Fibroblast of peridontal ligament (primary cell): ENCODE results near the gene GMEB2.
"Not testable (repeated sequence)": the region's sequence is repeated elsewhere in the genome, so short reads cannot be mapped to it uniquely, and the experiment has no call there.

Source experiments
- DNase-seq: peaks from one replicate; pipeline ENCODE4 v3.0.0-alpha.2; 2010; ENCODE audit errors: extremely low read depth

Gene GMEB2

DNA sequence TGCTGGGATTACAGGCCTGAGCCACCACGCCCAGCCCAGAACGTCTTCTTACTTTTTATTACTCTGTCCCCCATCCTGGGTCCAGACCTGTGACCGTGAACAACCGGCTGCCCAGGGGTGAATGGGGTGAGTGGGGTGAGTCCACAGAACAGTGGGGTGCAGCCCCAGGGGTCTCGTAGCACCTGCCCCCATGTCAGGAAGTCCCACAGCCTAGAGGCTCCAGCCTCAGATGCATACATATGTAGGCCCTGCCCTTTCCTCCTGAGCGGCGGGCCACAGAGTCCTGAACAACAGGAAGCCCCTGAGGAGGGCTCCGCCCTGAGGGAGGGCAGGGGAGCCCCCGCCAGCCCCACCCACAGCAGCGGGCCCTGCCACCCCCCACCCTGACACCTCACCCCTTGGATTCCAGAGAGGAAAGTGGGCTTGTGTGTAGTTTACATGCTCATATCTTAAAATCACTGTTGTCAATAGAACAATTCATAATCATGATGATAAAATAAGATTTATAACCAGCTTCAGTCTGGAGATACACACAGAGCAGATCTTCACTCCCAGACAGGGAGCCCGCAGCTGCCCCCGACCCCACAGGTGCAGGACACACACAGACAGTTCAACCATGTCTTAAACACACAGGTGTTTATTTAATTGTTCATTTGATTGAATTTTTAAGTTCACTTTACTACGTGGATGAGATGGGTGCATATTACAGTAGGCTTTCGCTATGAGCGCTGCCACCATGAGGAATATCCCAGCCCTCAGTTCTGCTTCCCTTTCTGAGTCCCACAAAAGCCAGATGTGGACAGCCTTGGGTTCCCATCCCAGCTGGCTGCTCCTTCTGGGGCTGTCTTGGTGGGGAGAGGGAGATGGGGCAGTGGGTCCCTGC is 12.4 kb upstream of the GMEB2 start:
- no peak for DNase-seq

- no peak for DNase-seq
Observed at GRCh38 chr20:63636752-63637628, 10.1 kb upstream of the GMEB2 start.

DNA sequence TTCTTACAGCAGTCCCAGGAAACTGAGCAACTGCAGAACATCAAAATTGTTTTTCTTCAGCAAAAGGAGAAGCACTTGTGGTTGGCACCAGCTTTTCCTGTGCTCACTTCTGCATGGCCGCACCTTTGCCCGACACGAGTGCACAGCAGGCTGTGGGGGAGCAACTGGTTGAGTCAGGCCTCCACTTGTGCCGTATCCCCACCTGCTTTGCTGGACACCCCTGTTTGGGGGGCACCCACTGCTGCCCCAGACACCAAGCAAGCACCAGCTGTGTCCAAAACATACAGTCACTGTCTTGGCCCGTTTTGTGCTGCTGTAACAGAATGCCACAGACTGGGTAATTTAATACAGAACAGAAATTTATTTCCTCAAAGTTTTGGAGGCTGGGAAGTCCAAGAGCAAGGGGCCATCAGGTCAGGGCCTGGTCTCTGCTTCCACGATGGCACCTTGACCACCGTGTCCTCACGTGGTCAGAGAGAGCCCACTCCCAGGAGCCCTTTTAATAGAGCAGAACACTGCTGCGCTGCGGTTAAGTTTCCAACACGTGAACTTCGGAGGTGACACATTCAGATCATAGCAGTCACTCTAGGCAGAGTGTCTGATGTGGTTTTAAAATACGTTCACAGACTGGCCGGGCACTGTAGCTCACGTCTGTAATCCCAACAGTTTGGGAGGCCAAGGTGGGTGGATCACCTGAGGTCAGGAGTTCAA is 8.7 kb upstream of the GMEB2 start:
- DNase-seq = no peak

DNA sequence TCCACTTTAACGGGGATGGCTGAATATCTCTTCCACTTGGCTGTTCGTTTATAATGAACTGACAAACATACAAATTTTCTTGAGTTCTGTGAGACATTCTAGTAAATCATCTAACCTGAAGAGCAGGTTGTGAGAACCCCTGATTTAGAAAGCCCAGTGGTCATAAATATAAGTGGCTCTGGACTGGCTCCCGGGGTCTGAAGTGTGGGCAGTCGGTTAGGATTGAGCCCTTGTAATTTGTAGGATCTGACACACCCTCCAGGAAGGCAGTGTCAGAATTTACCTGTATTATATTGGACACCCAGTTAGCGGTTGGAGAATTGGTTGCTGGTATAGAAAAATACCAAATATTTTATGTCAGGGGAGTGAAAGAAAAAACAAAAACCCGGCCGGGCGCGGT is 6.8 kb upstream of the GMEB2 start:
- no peak for DNase-seq

GRCh38 chr20:63631426-63631825 is 4.5 kb upstream of the GMEB2 start:
- DNase-seq = not testable (repeated sequence)

DNA sequence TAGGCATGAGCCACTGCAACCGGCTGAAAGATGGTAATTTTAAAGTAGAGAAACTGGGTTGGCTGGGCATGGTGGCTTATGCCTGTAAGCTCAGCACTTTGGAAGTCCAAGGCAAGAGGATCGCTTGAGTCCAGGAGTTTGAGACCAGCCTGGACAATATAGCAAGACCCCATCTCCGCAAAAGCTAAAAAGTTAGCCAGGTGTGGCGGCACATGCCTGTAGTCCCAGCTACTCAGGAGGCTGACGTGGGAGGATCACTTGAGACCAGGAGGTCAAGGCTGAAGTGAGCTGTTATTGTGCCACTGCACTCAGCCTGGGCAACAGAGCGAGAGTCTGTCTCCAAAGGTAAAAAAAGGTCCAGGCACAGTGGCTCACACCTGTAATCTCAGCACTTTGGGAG is 4.1 kb upstream of the GMEB2 start:
- not testable (repeated sequence) for DNase-seq

DNA sequence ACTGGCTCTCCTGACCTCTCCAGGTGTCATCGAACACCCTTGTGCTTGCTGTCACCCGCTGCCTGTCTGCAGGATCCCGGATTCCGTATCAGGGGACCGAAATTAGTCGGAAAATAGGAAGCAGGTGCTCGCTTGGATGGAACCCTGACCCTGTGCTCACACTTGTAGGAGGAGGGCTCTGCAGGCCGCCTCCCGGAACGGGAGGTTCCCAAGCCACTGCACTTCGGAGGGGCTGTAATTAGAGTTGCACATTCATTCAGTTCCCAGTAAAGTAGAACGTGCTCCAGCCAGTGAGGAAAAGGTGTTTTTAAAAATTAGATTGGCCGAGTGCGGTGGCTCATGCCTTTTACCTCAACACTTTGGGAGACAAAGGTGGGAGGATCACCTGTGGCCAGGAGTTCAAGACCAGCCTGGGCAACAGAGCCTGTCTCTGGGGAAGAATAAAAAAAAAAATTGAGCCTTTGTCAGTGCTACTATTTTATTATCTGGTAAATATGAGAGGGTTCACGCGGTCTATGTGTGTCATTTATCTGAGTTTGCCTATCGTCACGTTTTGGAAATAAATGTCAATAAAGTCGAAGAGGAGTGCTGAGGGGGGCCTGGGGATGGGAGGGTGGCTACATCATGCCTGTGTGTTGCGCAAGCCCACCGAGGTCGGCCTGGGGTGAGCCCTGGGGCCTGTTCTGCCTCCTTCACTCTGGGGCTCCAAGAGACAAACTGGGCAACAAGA is 1.5 kb upstream of the GMEB2 start:
- DNase-seq = peak; percentile 74

- DNase-seq = no peak
Observed at GRCh38 chr20:63627751-63628245, 897 bp upstream of the GMEB2 start.

GRCh38 chr20:63627129-63627750 is 339 bp upstream of the GMEB2 start:
- DNase-seq = peak; percentile 88

GRCh38 chr20:63625771-63626423 is 1.0 kb downstream of the GMEB2 start:
- DNase-seq = peak; percentile 34

GRCh38 chr20:63624486-63624885 is 2.4 kb downstream of the GMEB2 start:
- DNase-seq = peak; percentile 27

DNA sequence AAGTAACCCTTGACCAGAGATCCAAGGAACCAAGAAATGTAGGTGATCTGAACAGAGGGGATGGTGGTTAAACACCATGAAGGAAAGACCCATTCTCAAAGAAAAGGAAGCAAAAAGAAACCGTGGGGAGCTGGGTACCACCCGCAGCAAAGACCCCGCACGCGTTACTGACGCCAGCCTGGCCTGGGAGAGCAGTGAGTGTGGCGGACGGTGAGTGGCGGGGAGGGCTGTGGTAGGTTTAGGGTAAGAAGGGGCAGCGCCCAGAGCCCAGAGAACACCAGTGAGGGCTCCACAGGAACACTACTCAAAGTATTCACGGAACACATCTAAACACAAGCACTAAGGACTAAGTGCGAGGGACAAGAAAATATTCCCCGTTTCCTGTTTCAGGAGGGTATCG is 4.2 kb downstream of the GMEB2 start:
- DNase-seq = no peak

- DNase-seq = no peak
Observed at GRCh38 chr20:63622096-63622495, 4.8 kb downstream of the GMEB2 start.

DNA sequence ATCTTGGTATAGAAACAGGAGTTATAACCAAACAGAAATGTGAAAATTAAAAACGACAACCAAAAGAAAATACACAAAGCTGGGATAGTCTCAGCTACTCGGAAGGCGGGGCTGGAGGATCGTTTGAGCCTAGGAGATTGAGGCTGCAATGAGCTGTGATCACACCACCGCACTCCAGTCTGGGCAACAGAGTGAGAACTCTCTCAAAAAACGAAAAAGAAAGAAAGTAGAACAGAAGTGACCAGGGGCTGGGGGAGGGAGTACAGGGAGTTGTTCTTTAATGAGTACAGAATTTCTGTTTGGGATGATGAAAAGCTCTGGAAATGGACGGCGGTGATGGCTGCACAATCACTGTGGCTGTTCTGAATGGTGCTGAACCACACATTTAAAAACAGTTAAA is 5.9 kb downstream of the GMEB2 start:
- no peak for DNase-seq

GRCh38 chr20:63619505-63619904 is 7.4 kb downstream of the GMEB2 start:
- DNase-seq = no peak

DNA sequence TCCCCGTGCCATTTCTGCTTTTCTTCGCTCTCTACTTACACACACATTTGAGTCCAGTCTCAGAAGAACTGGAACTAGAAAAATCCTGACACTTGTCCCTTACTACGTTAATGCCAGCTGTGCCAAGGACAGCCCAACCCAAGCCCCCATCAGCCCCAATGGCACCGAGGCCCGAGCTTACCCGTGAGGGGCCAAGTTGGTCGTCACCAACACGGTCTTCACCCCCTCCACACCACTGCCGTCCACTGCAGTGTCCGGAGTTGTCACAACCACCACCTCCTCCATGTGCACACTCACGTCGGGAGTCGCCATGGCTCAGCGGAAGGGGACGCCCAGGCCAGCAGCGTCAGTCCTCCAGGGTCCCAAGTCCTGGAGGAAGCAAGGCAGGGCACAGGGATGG is 7.8 kb downstream of the GMEB2 start:
- no peak for DNase-seq

DNA sequence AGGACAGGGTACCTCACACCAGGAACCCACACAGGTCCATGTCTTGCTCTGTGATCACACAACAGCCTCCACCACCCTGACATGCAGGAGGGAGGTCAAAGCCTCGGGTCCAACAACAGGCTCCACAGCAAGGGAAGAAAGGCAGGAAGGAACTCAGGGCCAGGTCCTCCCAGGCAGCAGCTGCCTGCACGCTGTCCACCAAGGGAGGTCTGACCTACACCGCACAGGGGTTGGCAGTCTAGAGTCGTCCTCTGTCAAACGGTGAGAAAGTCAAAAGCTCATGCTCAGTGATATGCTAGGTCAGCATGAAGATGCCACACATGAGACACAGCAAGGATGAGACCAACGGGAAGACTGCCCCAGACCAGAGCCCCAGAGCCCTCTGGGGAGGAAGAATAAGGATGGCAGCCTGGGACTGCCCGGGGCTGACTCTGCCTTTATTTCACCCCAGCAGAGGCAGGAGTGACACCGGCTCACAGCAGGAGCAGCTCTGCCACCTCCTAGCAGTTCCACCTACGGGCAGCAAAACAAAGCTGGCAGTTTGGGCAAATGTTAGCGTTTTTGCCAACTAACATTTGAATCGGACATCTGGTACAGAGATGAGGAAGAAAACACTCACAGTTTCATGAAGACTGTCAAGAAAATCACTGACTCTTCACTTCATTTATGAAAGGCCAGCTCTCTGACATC is 8.5 kb downstream of the GMEB2 start:
- DNase-seq = no peak

DNA sequence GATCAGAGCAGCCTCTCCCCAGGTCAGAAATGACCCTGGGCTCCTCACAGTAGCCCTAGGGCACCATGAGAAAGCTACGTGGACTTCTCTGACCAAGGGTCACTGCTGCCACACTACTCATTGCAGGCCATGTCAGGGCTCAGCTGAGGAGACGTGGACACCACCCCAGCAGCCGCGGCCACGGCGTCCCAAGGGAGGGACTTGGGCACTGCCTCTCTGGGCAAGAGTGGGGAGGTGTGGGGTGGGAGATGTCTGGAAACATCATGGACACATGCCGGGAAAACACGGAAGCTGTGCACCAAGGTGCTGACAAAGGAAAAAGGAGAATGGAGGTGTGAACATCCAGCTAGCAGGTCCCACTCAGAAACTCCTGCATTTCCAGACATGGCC is 9.0 kb downstream of the GMEB2 start:
- no peak for DNase-seq

DNA sequence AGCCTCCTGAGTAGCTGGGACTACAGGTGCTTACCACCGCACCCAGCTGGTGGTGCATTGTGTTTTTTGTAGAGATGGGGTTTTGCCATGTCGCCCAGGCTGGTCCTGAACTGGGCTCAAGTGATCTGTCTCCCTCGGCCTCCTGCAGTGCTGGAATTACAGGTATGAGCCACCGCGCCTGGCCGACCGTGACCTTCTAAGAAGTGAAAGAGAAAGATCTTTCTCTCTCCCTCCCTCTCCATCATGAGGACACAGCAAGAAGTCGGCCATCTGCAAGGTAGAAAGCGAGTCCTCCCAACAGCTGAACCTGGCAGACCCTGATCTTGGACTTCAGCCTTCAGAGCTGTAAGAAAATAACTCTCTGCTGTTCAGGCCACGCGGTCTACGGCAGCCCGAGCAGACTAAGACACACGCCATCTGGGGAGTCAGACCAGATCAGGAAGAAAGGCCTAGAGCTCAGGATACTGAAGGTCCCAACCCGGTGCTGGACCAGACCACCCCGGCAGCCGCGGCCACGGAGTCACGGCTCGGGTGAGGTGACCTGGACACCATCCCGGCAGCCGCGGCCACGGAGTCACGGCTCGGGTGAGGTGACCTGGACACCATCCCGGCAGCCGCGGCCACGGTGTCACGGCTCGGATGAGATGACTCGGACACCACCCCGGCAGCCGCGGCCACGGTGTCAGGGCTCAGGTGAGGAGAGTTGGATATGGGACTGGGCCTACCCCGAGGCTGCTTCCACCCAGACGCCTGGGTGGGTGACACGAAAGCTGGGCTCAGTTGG is 9.6 kb downstream of the GMEB2 start:
- no peak for DNase-seq
